Kidney glomerular epithelial cell (primary cell): ENCODE results near the gene AGBL4.

Source experiments
- DNase-seq: peaks from one replicate; lab custom pipeline; 2025; lab: John Stamatoyannopoulos, UW

AGBL4 gene

GRCh38 chr1:48887796-48888195 lies 1136.0 kb downstream of the AGBL4 start:
- DNase-seq: no peak

- no peak for DNase-seq
Measured at GRCh38 chr1:48882020-48882419, 1141.7 kb downstream of the AGBL4 start.

GRCh38 chr1:48878191-48878940 lies 1145.4 kb downstream of the AGBL4 start:
- DNase-seq: peak; percentile 44

- no peak for DNase-seq
Measured at GRCh38 chr1:48876330-48876785, 1147.4 kb downstream of the AGBL4 start.

- DNase-seq: no peak
Measured at GRCh38 chr1:48875552-48876329, 1148.0 kb downstream of the AGBL4 start.

- no peak for DNase-seq
Measured at GRCh38 chr1:48873944-48874343, 1149.8 kb downstream of the AGBL4 start.

- DNase-seq: peak; percentile 6
Measured at GRCh38 chr1:48870596-48870995, 1153.2 kb downstream of the AGBL4 start.

- DNase-seq: no peak
Measured at GRCh38 chr1:48869116-48869893, 1154.4 kb downstream of the AGBL4 start.

GRCh38 chr1:48864913-48865312 lies 1158.8 kb downstream of the AGBL4 start:
- DNase-seq: no peak

- DNase-seq: no peak
Measured at GRCh38 chr1:48859456-48859855, 1164.3 kb downstream of the AGBL4 start.

GRCh38 chr1:48858200-48858920 lies 1165.4 kb downstream of the AGBL4 start:
- no peak for DNase-seq

- peak; percentile 30 for DNase-seq
Measured at GRCh38 chr1:48853006-48853405, 1170.7 kb downstream of the AGBL4 start.

- no peak for DNase-seq
Measured at GRCh38 chr1:48851638-48852037, 1172.1 kb downstream of the AGBL4 start.

- no peak for DNase-seq
Measured at GRCh38 chr1:48848035-48848434, 1175.7 kb downstream of the AGBL4 start.

GRCh38 chr1:48846441-48846840 lies 1177.3 kb downstream of the AGBL4 start:
- no peak for DNase-seq

- no peak for DNase-seq
Measured at GRCh38 chr1:48844187-48844586, 1179.6 kb downstream of the AGBL4 start.

GRCh38 chr1:48841966-48842365 lies 1181.8 kb downstream of the AGBL4 start:
- DNase-seq: no peak

GRCh38 chr1:48841461-48841860 lies 1182.3 kb downstream of the AGBL4 start:
- DNase-seq: no peak

- DNase-seq: no peak
Measured at GRCh38 chr1:48831120-48831978, 1192.4 kb downstream of the AGBL4 start.

- no peak for DNase-seq
Measured at GRCh38 chr1:48830715-48831114, 1193.0 kb downstream of the AGBL4 start.

- DNase-seq: no peak
Measured at GRCh38 chr1:48829446-48829845, 1194.3 kb downstream of the AGBL4 start.
